Hematopoietic multipotent progenitor cell treated with erythropoietin and hydrocortisone succinate and interleukin-3 and kit ligand, for 6 days (in vitro differentiated cells): Measurements from ENCODE around the gene LRP1B.

Source experiments
- DNase-seq: peaks from one replicate; pipeline ENCODE4 v3.0.0-alpha.2; 2015

Gene LRP1B

DNA sequence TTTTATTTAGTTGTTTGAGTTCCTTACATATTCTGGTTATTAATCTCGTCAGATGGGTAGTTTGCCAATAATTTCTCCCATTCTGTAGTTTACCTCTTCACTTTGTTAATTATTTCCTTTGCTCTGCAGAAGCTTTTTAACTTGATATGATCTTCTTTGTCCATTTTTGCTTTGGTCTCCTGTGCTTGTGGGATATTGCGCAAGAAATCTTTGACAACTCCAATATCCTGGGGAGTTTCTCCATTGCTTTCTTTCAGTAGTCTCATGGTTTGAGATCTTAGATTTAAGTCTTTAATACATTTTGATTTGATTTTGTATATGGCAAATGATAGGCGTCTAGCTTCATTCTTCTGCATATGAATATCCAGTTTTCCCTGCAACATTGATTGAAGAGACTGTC, 389.2 kb downstream of the LRP1B start:
- DNase-seq = no peak

DNA sequence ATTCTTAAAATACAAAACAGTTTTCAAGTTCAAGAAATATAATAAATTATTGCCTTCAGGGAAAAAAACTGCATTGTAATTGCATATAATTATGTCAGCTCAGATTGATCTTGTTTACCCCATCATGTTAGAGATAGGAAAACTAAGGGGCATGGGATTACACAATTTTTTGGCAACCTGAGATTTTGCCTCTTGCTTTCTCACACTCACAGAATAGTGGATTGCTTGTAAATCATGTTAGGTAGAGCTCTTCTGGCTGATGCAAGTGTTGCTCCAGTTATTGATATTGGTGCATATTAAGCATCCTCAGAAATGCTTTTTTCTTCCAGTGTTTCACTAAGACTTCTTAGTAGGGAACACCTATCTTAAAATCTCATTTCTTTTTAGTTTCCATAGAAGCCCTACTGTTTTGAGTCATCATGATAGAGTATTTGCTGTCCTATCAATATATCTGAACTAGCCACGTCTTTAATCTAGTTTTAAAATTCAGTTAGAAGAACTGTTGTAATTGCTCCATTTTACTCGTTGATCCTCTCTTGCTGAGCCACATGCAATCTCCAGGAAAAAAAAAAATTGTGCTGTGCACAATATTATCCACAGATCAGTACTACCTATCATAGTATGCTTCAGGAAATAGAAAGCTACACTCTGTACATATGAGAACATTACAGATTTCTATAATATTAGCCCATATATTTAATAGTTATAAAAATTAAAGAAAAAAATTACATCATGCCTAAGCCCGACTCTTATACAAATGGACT, 393.1 kb downstream of the LRP1B start:
- DNase-seq = no peak

DNA sequence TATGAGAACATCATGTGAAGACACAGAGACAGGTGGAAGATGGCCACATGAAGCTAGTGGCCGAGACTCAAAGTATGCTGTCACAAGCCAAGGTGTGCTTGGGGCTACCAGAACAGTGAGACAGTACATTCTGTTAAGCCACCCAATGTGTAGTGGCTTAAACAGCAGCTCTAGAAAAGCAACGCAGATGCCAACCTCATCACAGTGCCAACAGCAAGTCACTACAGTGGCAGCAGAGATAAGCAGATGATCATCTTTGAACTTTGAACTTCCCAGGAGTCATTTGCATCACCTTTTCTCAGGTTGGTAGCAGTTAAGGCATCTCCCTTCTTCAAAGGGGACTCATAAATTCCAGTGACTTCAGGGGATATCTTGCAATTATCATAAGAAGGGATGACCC, 394.4 kb downstream of the LRP1B start:
- no peak for DNase-seq

DNA sequence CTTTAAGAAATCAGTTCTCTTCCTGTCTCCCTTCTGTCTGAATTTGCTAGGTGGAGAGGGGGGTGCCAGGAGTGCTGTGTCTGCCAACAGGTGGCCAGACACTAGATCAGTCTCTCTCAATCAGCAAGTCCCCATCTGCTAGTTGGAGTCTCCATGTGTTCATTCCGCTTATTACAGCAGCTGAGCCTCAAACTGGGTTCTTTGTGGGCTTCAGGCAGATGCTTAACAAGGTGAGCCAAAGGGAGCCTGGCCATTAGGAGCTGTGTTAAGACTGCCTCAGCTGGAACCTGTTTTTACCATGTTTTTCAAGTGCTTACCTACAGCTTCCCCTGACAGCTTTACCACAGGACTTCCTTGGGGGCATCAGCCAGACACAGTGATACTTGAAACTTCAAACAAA, 401.9 kb downstream of the LRP1B start:
- DNase-seq = no peak

DNA sequence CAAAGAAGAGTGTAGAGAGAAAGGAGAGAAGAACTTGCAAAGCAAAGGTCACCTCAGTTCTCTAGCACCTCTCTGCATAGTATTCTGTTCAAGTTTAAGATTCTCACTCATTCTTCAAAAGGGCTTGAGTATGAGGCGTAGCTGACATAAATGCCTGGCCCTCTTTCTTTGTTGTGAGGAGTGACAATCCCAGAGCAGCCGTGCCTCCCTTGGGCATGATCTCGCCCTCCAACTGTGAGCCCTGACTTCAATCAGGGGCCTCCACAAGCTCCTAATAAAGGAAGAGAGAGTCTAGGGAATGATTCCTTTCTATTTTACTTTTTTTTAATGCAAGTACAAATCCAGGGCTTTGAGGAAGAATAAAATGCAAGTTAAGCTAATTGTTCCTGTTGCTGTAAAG, 402.7 kb downstream of the LRP1B start:
- no peak for DNase-seq

DNA sequence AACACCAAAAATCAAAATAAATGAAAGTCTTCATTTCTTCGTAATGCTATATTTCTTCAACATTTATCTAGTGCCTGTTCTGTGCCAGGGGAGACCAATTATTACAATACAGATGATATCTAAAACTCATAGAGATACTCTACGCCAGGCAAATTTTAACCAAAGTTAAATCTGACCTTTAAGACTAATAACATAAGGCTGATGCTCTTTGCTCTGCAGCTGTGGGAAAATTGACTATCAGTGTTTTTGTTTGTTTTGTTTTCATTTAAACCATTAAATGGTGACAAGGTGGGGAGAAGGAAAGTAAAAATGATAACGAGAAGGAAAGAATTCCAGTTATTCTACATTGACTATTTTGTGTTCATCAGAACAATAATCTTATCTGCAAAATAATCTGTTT, 406.4 kb downstream of the LRP1B start:
- no peak for DNase-seq

DNA sequence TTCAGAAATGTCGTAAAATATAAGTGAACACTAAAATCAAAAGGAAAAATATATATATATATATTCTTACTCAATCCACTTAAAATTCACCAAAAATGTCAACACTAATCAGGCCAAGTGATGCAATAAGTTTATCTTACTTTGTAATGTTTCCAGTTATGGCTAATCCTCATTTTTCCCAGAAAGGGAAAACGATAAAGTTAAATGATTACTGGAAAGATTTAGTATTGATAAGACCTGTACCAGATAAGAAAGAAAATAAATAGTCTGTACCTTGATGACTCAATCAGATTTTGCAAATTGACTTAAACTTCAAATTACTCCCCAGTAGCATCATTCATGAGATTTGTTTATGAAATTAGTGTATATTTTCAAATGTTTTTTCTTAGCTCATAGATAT, 407.0 kb downstream of the LRP1B start:
- no peak for DNase-seq

DNA sequence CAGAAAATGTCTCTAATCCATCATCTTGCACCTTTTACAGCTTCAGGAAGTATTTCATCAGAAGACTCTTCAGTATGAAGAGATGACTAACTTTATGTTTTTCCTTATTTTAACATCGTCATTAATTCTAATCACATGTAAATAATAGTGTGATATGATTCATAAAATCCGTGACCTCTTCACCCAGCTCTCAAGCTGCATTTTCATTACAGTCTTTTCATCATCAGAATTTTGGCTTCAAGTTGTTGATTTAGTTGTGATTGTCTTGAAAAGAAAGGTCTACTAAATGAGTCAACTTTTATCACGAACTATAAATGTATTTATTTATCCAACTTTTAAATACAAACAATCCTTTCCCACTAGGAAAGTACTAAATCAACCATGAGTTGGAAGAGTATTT, 410.3 kb downstream of the LRP1B start:
- no peak for DNase-seq

DNA sequence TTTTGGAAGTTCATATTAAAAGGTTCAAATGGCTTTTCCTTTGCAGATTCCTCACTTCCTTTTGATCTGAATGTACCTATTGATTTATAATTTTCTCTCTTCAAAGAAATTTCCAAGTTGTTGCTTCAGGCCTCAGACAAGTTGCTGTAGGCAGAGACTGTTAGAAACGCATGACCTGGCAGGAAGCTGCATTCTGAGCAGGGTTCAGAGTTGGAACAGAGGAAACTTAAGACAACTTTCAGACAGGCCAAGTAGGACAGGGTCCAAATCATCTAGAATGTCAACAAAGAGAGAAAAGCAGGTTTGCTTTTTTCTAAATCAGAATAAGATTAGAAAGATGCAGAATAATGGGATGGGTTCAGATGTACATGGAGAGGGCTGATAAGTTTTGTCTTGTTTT, 416.3 kb downstream of the LRP1B start:
- no peak for DNase-seq

DNA sequence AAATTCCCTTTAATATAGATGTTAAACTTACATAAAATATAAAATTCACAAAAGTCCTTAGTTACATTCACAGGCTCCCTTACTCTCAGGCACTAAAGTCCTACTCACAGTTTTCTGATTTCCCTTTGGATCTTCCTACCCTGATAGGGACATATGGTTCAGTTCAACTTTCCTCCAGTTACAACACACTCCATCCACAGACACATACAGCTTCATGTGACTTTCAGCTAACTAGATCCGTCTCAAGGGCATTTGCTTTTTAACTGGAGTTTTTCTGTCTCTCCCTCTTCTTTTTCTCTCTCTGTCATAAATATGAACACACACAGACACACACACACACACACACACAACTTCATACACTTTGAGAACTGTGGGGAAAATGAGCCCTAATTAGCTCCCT, 419.2 kb downstream of the LRP1B start:
- no peak for DNase-seq

DNA sequence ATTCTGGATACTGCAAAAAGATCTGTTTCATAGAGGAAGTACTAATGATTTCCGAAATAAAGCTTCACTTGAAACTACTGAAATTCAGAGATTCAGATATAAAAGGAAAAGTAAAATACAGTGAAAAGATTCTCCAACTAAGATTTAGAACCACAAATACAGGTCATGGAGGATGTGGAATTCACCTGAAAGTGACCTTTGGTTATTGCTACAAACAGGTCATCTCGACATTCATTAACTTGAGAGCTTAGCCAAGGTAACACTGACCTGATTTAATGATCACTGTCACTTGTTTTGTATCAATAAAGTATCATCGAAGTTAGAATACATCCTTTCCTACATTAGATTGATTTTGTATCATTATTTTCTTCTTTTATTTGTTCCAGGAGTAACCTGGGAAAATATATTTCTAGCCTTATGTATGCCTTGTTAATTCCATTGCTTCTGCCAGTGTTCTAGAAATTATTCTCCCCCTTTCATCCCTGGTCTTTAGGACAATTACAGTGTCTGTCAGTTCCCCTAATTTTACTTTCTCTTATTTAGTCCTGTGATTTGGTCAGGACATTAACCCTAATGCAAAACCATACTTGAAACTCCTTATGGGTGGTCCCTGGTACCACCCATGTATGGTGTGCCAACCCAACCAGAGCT, 420.1 kb downstream of the LRP1B start:
- no peak for DNase-seq

DNA sequence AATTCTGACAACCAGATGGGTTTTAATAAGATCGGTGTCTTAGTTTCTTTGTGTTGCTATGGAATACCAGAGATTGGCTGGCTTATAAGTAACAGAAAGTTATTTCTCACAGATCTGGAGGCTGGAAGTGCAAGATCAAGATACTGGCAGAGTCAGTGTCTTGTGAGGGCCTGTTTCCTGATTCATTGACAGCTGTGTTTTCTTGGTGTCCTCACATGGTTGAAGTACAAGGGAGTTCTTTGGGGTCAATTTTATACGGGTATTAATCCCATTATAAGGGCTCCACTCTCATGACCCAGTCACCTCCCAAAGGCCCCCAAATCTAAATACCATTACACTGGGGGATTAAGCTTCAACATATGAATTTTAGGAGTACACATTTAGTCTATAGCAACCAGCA, 421.1 kb downstream of the LRP1B start:
- DNase-seq = no peak

DNA sequence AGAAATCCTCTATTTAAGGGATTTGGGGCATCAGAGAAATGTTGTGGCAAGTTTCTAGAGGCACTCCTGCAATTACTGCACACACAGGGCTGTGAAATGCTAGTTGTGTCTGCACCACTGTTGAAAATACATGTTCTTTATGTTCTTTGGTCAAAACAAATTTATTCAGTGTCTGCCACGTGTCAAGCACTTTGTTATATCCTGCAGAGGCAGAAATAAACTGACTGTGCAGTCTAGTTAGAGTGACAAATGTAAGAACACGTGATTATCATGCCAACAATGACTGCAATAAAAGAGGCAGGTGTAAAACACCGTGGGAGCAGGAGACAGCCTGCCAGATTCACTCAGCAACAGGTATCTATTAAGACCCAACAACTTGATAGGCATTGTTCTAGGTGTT, 423.3 kb downstream of the LRP1B start:
- no peak for DNase-seq

DNA sequence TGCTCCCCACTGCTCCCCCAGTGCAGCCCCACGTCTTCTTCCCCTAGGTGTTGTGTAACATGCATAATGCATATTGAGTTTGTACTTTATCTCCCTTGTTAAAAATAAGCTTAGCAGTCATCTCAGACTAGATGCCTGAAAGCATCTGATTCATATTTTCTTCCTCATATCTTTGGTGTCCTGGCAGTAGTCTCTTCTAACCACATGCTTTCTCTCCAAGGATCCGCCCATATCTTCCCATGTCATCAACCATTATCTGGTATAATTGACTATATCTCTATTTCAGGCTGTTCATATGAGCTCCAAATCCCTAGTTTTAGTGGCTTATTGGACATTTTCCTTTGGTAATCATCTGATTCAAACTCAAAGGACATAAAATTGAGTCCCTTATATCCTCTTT, 426.3 kb downstream of the LRP1B start:
- DNase-seq = no peak

DNA sequence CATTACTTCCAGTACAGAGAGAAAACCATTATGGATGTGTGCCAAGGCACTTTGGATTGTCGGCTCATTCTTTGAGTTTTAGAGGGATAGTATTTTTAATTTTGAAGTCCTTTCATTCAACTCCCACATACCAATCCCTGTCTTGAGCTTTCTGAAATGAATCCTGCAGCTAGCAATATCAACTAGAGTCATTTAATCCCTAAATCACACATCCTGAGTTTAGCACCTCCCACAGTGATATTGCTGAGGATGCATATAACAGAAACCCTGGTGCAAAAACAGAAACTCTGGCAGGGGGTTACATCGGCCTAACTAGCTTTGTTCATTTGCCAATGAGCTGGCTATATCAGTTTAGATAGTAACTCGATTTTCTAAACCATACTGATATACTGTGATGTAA, 427.3 kb downstream of the LRP1B start:
- no peak for DNase-seq

DNA sequence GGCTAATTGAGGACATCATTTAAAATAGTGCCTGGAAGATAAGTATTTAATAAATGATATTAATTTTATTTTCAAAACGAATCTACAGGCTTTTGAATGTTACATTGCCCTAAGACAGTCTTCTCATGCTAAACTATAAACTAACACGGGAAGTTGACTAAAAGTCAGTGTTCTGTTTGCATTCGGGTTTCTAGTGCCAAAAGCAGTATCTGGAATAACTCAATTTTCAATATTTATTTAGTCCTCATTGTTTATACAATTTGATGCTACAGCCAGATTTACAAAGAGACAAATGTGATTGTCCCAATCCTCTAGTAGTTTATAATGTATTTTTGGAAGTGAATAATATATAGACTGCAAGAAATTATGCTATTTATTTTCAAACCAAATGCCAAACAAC, 429.2 kb downstream of the LRP1B start:
- DNase-seq = no peak

DNA sequence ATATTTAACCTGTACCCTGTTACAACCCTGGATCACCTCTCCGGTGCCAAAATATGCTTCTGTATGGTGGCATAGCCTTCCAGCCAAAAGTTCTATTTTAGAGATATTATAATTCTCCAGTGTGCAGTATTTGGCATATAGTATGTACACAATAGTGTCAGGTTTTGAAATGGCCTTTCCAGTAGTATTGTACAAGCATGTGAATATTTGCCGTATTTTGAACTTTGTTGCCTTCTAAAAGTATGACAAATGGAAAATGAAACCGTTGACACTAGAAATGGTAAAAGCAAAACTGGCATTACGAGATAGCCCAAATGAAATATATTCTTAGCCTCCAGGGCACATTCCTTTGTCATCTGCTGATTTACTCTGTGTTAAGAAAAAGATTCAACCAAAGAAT, 431.2 kb downstream of the LRP1B start:
- no peak for DNase-seq

DNA sequence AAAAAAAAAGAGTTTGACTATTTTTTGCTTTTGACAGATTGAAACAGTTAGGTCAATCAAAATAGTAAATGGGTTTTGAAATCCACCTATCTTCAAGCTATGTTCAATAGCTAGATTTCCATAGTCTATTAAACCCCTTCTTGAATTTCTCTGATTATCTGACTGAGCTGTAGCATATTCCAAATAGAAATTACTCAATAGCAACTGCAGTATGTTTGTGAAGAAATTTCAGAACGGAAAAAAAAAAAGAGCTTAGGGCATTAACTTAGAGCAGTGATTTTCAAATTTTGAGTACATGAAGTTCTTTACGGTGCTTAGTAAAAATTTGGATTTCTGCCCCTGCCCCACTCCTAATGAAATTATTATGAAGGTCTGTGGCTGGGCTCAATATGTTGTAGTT, 432.3 kb downstream of the LRP1B start:
- no peak for DNase-seq

DNA sequence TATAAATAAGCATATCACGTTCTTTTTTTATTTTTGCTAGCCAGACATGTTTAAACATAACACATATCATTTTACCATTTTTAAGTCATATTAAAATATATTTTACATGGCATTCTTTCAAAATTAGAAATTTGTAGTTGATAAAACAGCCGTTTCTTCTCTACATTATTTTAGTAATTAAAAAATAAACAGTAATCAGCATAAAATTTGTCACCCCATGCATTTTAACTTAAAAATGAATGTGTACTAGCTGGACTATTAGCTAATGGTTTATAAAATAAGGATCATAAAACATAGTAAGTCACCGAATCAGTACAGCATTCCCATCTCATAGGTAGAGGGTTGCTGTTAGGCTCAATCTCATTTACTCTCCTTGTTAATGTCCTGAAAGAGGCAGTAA, 433.8 kb downstream of the LRP1B start:
- DNase-seq = no peak

DNA sequence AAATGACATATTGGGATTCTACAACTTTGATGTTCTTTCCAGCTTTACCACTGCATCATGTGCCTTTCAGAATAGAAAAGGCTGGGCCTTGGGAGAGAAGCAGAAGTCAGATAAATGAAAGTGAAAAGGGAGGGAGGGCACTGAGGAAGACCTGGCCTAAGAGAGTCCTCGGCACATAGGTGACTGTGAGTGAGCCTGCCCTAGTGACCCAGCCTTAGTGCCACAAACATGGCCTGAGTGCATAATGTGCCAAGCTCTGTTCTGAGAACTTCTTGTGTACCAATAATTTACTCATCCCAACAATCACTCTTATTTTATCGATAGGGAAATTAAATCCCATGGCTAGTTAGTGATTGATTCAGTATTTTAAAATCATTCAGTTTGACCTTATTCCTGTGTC, 436.6 kb downstream of the LRP1B start:
- DNase-seq = no peak

DNA sequence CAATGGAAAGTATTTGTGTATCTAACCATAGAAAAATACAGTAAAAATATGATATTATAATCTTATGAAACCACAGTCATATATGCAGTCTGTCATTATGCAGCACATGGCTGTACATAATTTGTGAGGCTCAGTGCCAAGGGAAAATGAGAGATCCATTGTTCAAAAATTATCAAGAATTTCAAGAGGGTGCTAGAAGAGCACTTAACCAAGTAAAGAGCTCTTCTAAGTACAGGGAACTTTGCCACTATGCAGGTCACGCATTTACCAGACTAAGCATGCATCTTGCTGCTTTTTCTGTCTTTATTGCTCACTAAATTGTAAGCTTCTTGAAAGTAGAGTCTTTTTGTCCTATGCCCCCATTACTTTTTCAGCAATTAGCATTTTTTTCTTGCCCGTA, 438.0 kb downstream of the LRP1B start:
- no peak for DNase-seq

DNA sequence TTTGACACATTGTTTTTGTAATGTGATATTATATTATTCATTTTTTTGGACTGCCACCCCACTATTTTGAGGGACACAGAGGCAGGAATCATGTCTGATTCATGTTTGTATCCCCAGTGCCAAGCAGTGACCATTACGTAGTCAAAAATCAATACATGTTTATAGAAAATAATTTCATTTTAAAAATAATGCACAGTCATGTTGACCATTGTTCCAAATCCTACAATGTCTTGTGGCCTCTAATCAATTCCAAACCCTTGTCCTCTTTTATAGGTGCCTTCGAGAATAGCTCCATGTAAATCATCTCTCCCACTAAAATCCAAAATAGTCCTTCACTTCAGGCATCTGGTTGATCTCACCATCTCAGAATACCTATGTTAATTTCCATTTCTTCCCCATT, 454.7 kb downstream of the LRP1B start:
- no peak for DNase-seq

DNA sequence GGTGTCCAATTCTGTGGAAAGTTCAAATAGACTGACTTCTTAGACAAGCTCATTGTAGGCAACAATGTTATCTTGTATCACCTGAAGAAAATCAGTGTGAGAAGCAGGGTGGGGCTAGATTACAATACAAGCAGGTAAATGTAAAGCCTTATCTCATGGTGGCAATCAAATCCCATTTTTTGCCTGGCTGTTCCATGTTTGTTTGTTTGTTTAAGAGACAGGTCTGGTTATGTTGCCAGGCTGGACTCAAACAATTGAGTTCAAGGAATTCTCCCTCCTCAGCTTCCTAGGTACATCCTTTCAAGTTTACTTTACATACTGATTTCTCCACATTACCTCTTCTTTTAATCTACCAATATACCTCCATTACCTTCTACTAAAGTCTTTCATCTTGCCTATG, 464.6 kb downstream of the LRP1B start:
- no peak for DNase-seq

DNA sequence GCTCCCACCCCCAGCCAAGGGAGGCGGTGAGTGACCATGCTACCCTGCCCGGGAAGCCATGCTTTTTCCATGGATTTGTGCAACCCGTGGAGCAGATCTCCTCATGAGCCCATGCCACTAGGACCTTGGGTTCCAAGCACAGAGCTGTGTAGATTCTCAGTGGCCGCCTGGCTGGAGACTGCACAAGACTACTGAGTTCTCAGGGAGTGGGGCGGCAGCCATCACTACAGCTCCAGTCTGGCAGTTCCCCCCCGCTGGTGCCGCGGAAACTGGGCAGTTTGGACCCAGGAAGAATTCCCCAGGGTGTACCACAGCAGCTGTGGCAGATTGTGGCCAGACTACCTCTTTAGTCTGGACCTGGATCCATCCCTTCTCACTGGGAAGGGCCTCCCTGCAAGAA, 470.6 kb downstream of the LRP1B start:
- DNase-seq = no peak

DNA sequence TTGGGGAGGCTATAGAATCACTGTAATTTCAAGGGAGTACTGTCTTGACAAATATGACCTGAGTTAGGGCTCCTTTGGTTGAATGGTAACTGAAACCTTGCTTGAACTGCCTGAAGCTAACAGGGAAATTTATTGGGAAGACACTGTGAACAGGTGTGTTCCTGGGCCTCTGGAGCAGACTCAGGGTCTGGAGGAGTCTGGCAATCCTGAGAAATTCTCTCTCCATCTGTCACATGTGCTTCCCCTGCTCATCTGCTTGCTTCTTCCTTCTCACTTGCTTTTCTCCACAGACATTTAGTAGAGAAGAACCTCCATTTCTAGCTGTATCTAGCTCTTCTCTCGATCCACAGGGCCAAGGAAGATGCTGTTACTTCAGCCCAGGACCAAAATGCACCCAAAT, 476.5 kb downstream of the LRP1B start:
- no peak for DNase-seq
